BJ (cell line): ENCODE data around the gene ARHGAP42. TPM values are rescaled to one million over a fixed set of nuclear protein-coding genes. Genes with fewer than 3 reads are reported as not detected.
A peak's percentile ranks its signal among the peaks of the same experiment; 100 is the strongest.

Source experiments
- CTCF ChIA-PET: fragments of 350-600 bp; formaldehyde crosslinking; extraction: SDS; loops from one replicate; lab custom pipeline; 2021; ENCODE audit warnings: antibody characterized with exemption, inconsistent platforms; lab: Yijun Ruan, JAX
- POLR2A ChIA-PET: fragments of 300-600 bp; sonication (Branson Sonifier 250); formaldehyde crosslinking; extraction: SDS; loops from one replicate; lab custom pipeline; 2021; ENCODE audit warnings: antibody characterized with exemption; lab: Charles Lee
- DNase-seq: peaks from one replicate; pipeline ENCODE4 v3.0.0-alpha.2; 2011; ENCODE audit warnings: low read depth
- H3K27me3 ChIP-seq: 2 replicates; pipeline ENCODE4 v1.6.0; 2011; ENCODE audit warnings: low read length; ENCODE audit not compliant: control insufficient read depth, insufficient read depth
- H3K36me3 ChIP-seq: 2 replicates; pipeline ENCODE4 v1.5.1; 2011; ENCODE audit warnings: low read length; ENCODE audit not compliant: control insufficient read depth, insufficient read depth
- H3K4me3 ChIP-seq: 2 replicates; pipeline ENCODE4 v1.5.1; 2011; ENCODE audit warnings: low read depth, mild to moderate bottlenecking, control low read depth, low read length
- CTCF ChIP-seq: IDR thresholded peaks from 2 replicates; pipeline ENCODE4 v1.5.1; 2011; ENCODE audit warnings: low read depth, mild to moderate bottlenecking, control low read depth, inconsistent platforms, low read length, moderate library complexity; ENCODE audit not compliant: insufficient read depth
- polyA minus RNA-seq: library from RNA; depleted of rRNA, polyadenylated mRNA; stranded (reverse); fragments of >200 nt; gene quantifications from 2 replicates; pipeline ENCODE4 v1.2.3, GENCODE V29; 2011; rRNA and poly(A)+ RNA removed
- polyA plus RNA-seq: library from polyadenylated mRNA; depleted of rRNA; stranded (reverse); fragments of >200 nt; gene quantifications from 2 replicates; pipeline ENCODE4 v1.2.3, GENCODE V29; 2011; rRNA removed

Gene ARHGAP42
- polyA plus RNA-seq (0.76 and 1.0 TPM in 2 replicates), polyA minus RNA-seq (0.93 and 1.5 TPM in 2 replicates)

- H3K27me3 ChIP-seq, result no peaks in the 10 kb centered on the region
- no peak for TF ChIP-seq CTCF
- POLR2A ChIA-PET, result no interaction called here
- CTCF ChIA-PET, result interaction anchor here (0.7 to 2.2 kb wide), 16 partner anchors 9 to 243 kb away, joined by 3 to 13 read pairs (median 4); no protein-coding TSS in a partner anchor
- H3K4me3 ChIP-seq, result peak within 1 kb of the TSS; percentile 53
- H3K36me3 ChIP-seq, result no peaks in the 10 kb centered on the region
- DNase-seq, result no peak
These were observed at the start of gene ARHGAP42 for GRCh38 chr11:100687054-100687629. Gene ARHGAP42, plus strand, starts transcription at chr11:100687288. Its CDS starts 391 bp downstream, at chr11:100687679.

GRCh38 chr11:100637706-100638105, 49.4 kb upstream of the ARHGAP42 start:
- Histone ChIP-seq H3K36me3 (no peaks in the 10 kb centered on the region), H3K27me3 (no peaks in the 10 kb centered on the region; the same call in 1 of the 2 replicates), H3K4me3 (no peak overlapping the region)
- no peak for DNase-seq
- no peak for TF ChIP-seq CTCF
- ChIA-PET CTCF (interaction anchor here (1.1 kb wide), 1 partner anchor 29 kb away, joined by 3 read pairs; no protein-coding TSS in a partner anchor), POLR2A (no interaction called here)

- ChIA-PET POLR2A (no interaction called here), CTCF (interaction anchor here (1.1 kb wide), 1 partner anchor 28 kb away, joined by 3 read pairs; no protein-coding TSS in a partner anchor)
- no peaks in the 10 kb centered on the region for H3K36me3 ChIP-seq
- H3K27me3 ChIP-seq, result no peaks in the 10 kb centered on the region; the same call in 1 of the 2 replicates
- no peak overlapping the region for H3K4me3 ChIP-seq
- DNase-seq, result no peak
- no peak for TF ChIP-seq CTCF
These were observed 48.4 kb upstream of the ARHGAP42 start for GRCh38 chr11:100638648-100639047.

GRCh38 chr11:100639140-100639539, 47.9 kb upstream of the ARHGAP42 start:
- TF ChIP-seq CTCF, result no peak
- DNase-seq, result no peak
- POLR2A ChIA-PET, result no interaction called here
- Histone ChIP-seq H3K4me3 (no peak overlapping the region), H3K27me3 (no peaks in the 10 kb centered on the region; the same call in 1 of the 2 replicates), H3K36me3 (no peaks in the 10 kb centered on the region)
- CTCF ChIA-PET, result no interaction called here

GRCh38 chr11:100640071-100640470, 47.0 kb upstream of the ARHGAP42 start:
- DNase-seq, result no peak
- POLR2A ChIA-PET, result no interaction called here

More at GRCh38 chr11:100640071-100640470, 47.0 kb upstream of the ARHGAP42 start:
- Histone ChIP-seq H3K4me3 (no peak overlapping the region), H3K27me3 (no peaks in the 10 kb centered on the region; the same call in 1 of the 2 replicates), H3K36me3 (no peaks in the 10 kb centered on the region)
- CTCF ChIA-PET, result no interaction called here
- no peak for TF ChIP-seq CTCF
